Panc1 (cell line): ENCODE data around the gene TMEM170A.

ENCODE experiments used
- POLR2AphosphoS5 ChIP-seq: IDR thresholded peaks from 2 replicates; pipeline ENCODE4 v1.6.1; 2012; ENCODE audit warnings: mild to moderate bottlenecking, low read depth, low read length, moderate library complexity
- SIN3A ChIP-seq: IDR thresholded peaks from 2 replicates; pipeline ENCODE4 v1.6.1; 2012; ENCODE audit warnings: low read depth, mild to moderate bottlenecking, low read length, moderate library complexity, borderline replicate concordance; ENCODE audit not compliant: insufficient read depth
- TF ChIP-seq, protein P1 (sequence below): fragments of 450-650 bp; IDR thresholded peaks from 2 replicates; pipeline ENCODE4 v1.5.1; 2017; ENCODE audit warnings: mild to moderate bottlenecking
- TF ChIP-seq, protein P2 (sequence below), 2 experiments: IDR thresholded peaks; 2 replicates each; pipeline ENCODE4 v1.6.1; 2011 to 2012; ENCODE audit warnings: low read depth in 2 of 2, control low read depth in 1 of 2, low read length in 1 of 2, mild to moderate bottlenecking in 1 of 2, moderate library complexity in 1 of 2; ENCODE audit not compliant: insufficient read depth in 1 of 2

DNA sequence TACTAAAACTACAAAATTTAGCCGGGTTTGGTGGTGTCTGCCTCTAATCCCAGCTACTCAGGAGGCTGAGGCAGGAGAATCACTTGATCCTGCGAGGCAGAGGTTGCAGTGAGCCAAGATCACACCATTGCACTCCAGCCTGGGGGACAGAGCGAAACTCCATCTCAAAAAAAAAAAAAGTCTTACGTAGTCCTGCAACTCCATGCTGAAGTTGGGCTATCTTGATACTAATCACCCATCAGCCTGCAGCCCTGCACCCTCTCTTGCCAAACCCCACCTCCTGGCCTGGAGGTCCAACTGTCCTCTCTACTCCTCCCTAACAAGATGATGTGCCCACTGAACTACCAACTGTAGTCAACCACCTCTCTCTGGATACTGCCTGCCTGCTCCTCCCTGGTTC, 4.8 kb downstream of the TMEM170A start:
- TF ChIP-seq SIN3A (no peak), POLR2AphosphoS5 (no peak)
- TF ChIP-seq, protein P1, sequence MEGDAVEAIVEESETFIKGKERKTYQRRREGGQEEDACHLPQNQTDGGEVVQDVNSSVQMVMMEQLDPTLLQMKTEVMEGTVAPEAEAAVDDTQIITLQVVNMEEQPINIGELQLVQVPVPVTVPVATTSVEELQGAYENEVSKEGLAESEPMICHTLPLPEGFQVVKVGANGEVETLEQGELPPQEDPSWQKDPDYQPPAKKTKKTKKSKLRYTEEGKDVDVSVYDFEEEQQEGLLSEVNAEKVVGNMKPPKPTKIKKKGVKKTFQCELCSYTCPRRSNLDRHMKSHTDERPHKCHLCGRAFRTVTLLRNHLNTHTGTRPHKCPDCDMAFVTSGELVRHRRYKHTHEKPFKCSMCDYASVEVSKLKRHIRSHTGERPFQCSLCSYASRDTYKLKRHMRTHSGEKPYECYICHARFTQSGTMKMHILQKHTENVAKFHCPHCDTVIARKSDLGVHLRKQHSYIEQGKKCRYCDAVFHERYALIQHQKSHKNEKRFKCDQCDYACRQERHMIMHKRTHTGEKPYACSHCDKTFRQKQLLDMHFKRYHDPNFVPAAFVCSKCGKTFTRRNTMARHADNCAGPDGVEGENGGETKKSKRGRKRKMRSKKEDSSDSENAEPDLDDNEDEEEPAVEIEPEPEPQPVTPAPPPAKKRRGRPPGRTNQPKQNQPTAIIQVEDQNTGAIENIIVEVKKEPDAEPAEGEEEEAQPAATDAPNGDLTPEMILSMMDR, result no peak
- TF ChIP-seq, protein P2, sequence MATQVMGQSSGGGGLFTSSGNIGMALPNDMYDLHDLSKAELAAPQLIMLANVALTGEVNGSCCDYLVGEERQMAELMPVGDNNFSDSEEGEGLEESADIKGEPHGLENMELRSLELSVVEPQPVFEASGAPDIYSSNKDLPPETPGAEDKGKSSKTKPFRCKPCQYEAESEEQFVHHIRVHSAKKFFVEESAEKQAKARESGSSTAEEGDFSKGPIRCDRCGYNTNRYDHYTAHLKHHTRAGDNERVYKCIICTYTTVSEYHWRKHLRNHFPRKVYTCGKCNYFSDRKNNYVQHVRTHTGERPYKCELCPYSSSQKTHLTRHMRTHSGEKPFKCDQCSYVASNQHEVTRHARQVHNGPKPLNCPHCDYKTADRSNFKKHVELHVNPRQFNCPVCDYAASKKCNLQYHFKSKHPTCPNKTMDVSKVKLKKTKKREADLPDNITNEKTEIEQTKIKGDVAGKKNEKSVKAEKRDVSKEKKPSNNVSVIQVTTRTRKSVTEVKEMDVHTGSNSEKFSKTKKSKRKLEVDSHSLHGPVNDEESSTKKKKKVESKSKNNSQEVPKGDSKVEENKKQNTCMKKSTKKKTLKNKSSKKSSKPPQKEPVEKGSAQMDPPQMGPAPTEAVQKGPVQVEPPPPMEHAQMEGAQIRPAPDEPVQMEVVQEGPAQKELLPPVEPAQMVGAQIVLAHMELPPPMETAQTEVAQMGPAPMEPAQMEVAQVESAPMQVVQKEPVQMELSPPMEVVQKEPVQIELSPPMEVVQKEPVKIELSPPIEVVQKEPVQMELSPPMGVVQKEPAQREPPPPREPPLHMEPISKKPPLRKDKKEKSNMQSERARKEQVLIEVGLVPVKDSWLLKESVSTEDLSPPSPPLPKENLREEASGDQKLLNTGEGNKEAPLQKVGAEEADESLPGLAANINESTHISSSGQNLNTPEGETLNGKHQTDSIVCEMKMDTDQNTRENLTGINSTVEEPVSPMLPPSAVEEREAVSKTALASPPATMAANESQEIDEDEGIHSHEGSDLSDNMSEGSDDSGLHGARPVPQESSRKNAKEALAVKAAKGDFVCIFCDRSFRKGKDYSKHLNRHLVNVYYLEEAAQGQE (IDR thresholded peaks at IDR 0.05; ENCODE audit: insufficient read depth in 1 of 2, low read depth in 2 of 2, low read length in 1 of 2), result no peak
